Activated naive CD4-positive, alpha-beta T cell treated with anti-CD3 and anti-CD28 coated beads, Interleukin-2, amount 10 ng/mL, durations not matched to agents 7 days and 5 days (primary cell): ENCODE results near the gene RBBP9.
"Not testable (repeated sequence)": the region's sequence is repeated elsewhere in the genome, so short reads cannot be mapped to it uniquely, and the experiment has no call there.

Experiments used
- CTCF ChIA-PET: fragments of 350-600 bp; sonication (Branson Sonifier 250); formaldehyde crosslinking; loops from one replicate; lab custom pipeline; 2021; ENCODE audit warnings: antibody characterized with exemption; lab: Charles Lee
- DNase-seq: peaks from one replicate; pipeline ENCODE4 v3.0.0-alpha.2; 2020
- H3K27ac Mint-ChIP-seq: one replicate; pipeline ENCODE4 v1.8.0; 2021; ENCODE audit warnings: mild to moderate bottlenecking, moderate library complexity, mixed read lengths
- H3K27me3 Mint-ChIP-seq: one replicate; pipeline ENCODE4 v1.8.0; 2021; ENCODE audit warnings: mild to moderate bottlenecking, mixed read lengths
- H3K36me3 Mint-ChIP-seq: one replicate; pipeline ENCODE4 v1.8.0; 2021; ENCODE audit warnings: mixed read lengths
- H3K4me1 Mint-ChIP-seq: one replicate; pipeline ENCODE4 v1.8.0; 2021; ENCODE audit warnings: mixed read lengths
- H3K4me3 Mint-ChIP-seq: one replicate; pipeline ENCODE4 v1.8.0; 2021; ENCODE audit warnings: mild to moderate bottlenecking, moderate library complexity, mixed read lengths
- H3K9me3 Mint-ChIP-seq: one replicate; pipeline ENCODE4 v1.8.0; 2021; ENCODE audit warnings: mixed read lengths

Gene RBBP9

DNA sequence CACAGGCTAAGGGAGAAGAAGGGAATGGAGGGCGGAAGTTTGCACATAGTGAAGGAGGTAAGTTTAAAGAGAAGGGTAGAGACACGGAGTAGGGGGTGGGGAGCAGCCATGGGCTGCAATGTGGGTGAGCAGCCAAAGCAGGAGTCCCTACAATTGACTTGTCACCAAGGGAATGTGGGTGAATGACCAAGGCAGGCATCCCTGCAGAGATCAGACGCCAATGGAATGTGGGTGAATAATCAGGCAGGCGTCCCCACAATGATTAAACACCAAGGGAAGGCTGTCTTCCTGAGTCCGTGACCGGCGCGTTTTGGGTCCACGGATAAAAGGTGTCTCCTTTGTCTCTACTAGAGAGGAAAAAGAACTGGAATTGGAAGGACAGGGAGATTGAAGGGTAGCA is 25.0 kb upstream of the RBBP9 start:
- H3K9me3 Mint-ChIP-seq, H3K27me3 Mint-ChIP-seq, H3K27ac Mint-ChIP-seq, CTCF ChIA-PET, H3K4me1 Mint-ChIP-seq, DNase-seq, H3K4me3 Mint-ChIP-seq: not testable (repeated sequence)
- peaks cover 20% of the 10 kb centered on the region for H3K36me3 Mint-ChIP-seq

- Mint-ChIP-seq H3K4me1 (peaks cover 21% of the 10 kb centered on the region), H3K9me3 (no peaks in the 10 kb centered on the region), H3K36me3 (peaks cover 23% of the 10 kb centered on the region), H3K27ac (no peak overlapping the region), H3K27me3 (no peaks in the 10 kb centered on the region), H3K4me3 (no peak overlapping the region)
- CTCF ChIA-PET, result no interaction called here
- DNase-seq, result no peak
These were observed 18.9 kb upstream of the RBBP9 start for GRCh38 chr20:18515973-18516372.

DNA sequence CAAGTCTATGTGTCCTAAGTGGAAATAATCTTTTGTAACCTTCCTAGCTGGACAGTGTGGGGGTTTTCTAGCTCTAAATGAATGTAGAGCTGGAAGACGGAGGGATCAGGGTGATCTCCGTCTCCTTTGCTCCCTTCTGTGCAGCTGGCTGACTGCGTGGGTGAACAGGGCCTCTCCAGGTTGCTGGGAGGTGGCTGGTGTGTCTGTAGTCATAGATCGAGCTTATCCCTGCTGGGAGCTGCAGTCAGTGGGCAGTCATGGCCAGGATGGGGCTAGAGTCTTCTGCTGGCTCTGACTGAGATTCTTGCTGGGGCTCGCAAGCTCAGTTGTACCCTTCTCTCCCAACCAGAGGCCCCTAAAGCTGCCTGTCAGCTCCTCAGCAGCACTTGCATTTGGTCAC is 17.1 kb upstream of the RBBP9 start:
- no peak overlapping the region for H3K4me3 Mint-ChIP-seq
- H3K36me3 Mint-ChIP-seq, result peaks cover 38% of the 10 kb centered on the region
- DNase-seq, result no peak
- no peaks in the 10 kb centered on the region for H3K27me3 Mint-ChIP-seq
- no peaks in the 10 kb centered on the region for H3K9me3 Mint-ChIP-seq
- no peak overlapping the region for H3K27ac Mint-ChIP-seq
- CTCF ChIA-PET, result interaction anchor here (1.1 kb wide), 1 partner anchor 56 kb away, joined by 3 read pairs; no protein-coding TSS in a partner anchor
- peaks cover 40% of the 10 kb centered on the region for H3K4me1 Mint-ChIP-seq

- Mint-ChIP-seq H3K36me3 (peaks cover 43% of the 10 kb centered on the region), H3K27ac (no peak overlapping the region), H3K9me3 (no peaks in the 10 kb centered on the region), H3K27me3 (no peaks in the 10 kb centered on the region), H3K4me1 (peaks cover 48% of the 10 kb centered on the region), H3K4me3 (no peak overlapping the region)
- CTCF ChIA-PET, result interaction anchor here (0.7 kb wide), 1 partner anchor 35 kb away, joined by 3 read pairs; no protein-coding TSS in a partner anchor
- no peak for DNase-seq
These were observed 16.2 kb upstream of the RBBP9 start for GRCh38 chr20:18513208-18513607.

GRCh38 chr20:18511571-18511970 is 14.5 kb upstream of the RBBP9 start:
- no peak overlapping the region for H3K27ac Mint-ChIP-seq
- no peaks in the 10 kb centered on the region for H3K27me3 Mint-ChIP-seq
- DNase-seq, result no peak
- no peak overlapping the region for H3K4me3 Mint-ChIP-seq
- peaks cover 60% of the 10 kb centered on the region for H3K4me1 Mint-ChIP-seq
- H3K9me3 Mint-ChIP-seq, result no peaks in the 10 kb centered on the region
- peaks cover 46% of the 10 kb centered on the region for H3K36me3 Mint-ChIP-seq
- CTCF ChIA-PET, result no interaction called here

DNA sequence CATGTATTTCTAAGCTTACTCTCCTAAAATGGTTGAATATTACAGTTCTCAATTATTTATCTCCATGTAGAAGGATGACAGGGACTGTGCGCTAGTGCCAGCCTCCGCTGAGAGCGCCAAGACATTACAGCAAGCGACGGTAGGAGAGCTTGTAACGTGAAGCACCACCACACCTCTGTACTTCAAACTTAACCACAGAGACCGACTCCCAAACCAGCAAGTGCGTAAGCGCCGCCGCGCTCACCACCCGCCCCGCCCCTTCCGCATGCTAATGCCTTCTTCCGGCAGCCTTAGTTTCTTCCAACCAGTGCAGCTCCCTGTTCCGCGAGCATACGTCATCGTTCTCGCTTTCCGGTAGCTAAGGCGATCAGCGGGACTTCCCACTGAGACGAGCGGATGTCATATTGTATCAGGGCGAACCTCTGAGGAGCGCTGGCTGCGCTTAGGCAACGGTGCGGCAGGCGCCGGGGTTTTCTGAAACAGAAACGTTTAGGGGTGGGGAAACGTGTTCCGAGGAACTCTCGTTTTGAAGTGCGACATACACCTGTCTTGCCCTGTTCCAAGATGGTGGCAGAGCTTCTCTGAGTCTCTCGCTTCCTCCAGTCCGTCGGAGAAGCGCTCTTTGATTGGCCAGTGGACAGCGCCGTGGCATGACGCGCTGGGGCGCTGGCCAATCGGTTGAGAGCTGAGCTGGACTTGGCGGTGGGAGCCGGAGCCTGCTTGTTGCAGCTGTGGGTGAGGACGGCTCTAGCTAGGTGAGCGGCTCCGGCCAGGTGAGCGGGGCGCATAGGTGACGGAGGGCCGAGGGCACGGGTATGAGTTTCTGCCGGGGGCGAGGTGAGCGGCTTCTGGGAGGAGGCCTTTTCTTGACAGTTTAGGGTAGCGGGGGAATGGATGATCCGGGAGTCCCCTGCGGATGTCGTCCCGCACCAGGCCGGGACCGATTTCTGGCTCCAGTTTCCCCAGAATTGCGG is 10.5 kb upstream of the RBBP9 start, which contains the start of gene SEC23B:
SEC23B (plus strand) TSS at position 723 of the 974 bp plus-strand sequence. CDS start 2,896 bp downstream, outside the sequence.
- CTCF ChIA-PET, result interaction anchor here (3.5 kb wide), 1 partner anchor 11 kb away, joined by 17 read pairs; the partner anchor contains the start of gene RBBP9
- Mint-ChIP-seq H3K27ac (peak within 1 kb of the TSS; percentile 100), H3K4me1 (peaks cover 59% of the 10 kb centered on the region), H3K36me3 (peaks cover 34% of the 10 kb centered on the region), H3K4me3 (peak within 1 kb of the TSS; percentile 99), H3K27me3 (peaks cover 11% of the 10 kb centered on the region), H3K9me3 (no peaks in the 10 kb centered on the region)
- DNase-seq, result peak; percentile 98

GRCh38 chr20:18506744-18507143 is 9.7 kb upstream of the RBBP9 start:
- CTCF ChIA-PET, result interaction anchor here (3.5 kb wide), 1 partner anchor 10 kb away, joined by 17 read pairs; the partner anchor contains the start of gene RBBP9
- peak overlapping the region; percentile 99 for H3K4me3 Mint-ChIP-seq
- H3K36me3 Mint-ChIP-seq, result peaks cover 31% of the 10 kb centered on the region
- H3K27ac Mint-ChIP-seq, result peak overlapping the region; percentile 100
- H3K27me3 Mint-ChIP-seq, result peaks cover 15% of the 10 kb centered on the region
- peaks cover 55% of the 10 kb centered on the region for H3K4me1 Mint-ChIP-seq
- DNase-seq, result peak; percentile 36
- H3K9me3 Mint-ChIP-seq, result no peaks in the 10 kb centered on the region

- Mint-ChIP-seq H3K36me3 (peaks cover 10% of the 10 kb centered on the region), H3K9me3 (no peaks in the 10 kb centered on the region), H3K4me1 (peaks cover 37% of the 10 kb centered on the region), H3K27me3 (peaks cover 15% of the 10 kb centered on the region), H3K27ac (no peak overlapping the region), H3K4me3 (no peak overlapping the region)
- CTCF ChIA-PET, result no interaction called here
- no peak for DNase-seq
These were observed 7.5 kb upstream of the RBBP9 start for GRCh38 chr20:18504479-18505060.

DNA sequence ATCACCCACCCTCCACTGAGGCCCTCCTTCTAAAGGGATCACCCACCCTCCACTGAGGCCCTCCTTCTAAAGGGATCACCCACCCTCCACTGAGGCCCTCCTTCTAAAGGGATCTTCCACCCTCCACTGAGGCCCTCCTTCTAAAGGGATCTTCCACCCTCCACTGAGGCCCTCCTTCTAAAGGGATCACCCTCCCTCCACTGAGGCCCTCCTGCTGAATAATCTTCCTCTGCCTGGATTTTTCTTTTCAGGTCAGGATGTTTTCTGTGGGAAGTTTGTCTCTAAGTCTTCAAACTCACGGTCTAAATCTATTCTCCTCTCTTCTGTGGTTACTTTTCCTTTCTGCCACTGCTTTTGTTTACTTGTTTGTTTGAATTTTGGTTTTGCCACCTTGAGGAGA is 4.6 kb upstream of the RBBP9 start:
- H3K9me3 Mint-ChIP-seq, H3K4me3 Mint-ChIP-seq, CTCF ChIA-PET, H3K36me3 Mint-ChIP-seq, H3K27ac Mint-ChIP-seq, DNase-seq: not testable (repeated sequence)
- Mint-ChIP-seq H3K27me3 (peaks cover 15% of the 10 kb centered on the region), H3K4me1 (peaks cover 22% of the 10 kb centered on the region)

- CTCF ChIA-PET, result interaction anchor here (1.7 to 3.1 kb wide), 2 partner anchors 9 to 30 kb away, joined by 3 to 17 read pairs; partner anchors contain the start of genes DZANK1, POLR3F and SEC23B
- DNase-seq, result no peak
- Mint-ChIP-seq H3K9me3 (no peaks in the 10 kb centered on the region), H3K27me3 (peaks cover 4% of the 10 kb centered on the region), H3K36me3 (peaks cover 10% of the 10 kb centered on the region), H3K4me3 (peak overlapping the region; percentile 96), H3K27ac (peak overlapping the region; percentile 84), H3K4me1 (peaks cover 24% of the 10 kb centered on the region)
These were observed 578 bp upstream of the RBBP9 start for GRCh38 chr20:18497603-18498002.

DNA sequence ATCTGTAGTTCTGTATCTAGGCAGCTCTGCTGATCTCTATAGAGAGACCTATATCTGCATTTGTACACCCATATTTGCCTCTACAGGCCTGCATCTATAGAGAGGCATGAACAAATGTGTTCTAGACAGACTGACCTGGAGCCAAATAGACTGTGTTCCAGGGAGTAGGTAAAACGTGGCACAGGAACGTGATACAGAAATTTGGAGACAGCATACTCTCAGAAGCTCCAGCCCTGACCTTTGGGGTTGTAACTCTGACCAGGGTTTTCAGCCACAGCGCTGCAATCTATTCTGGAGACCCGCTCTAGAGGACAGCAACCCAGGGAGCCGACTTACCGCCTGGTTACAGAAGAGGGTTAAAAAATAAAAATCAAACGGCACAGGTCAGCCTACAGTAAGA is 983 bp downstream of the RBBP9 start:
- Mint-ChIP-seq H3K36me3 (peaks cover 14% of the 10 kb centered on the region), H3K27me3 (no peaks in the 10 kb centered on the region), H3K9me3 (no peaks in the 10 kb centered on the region), H3K4me1 (peaks cover 24% of the 10 kb centered on the region), H3K27ac (no peak overlapping the region), H3K4me3 (peak overlapping the region; percentile 96)
- no peak for DNase-seq
- CTCF ChIA-PET, result interaction anchor here (1.6 to 3.1 kb wide), 2 partner anchors 11 to 13 kb away, joined by 6 to 17 read pairs; partner anchors contain the start of gene SEC23B

- CTCF ChIA-PET, result no interaction called here
- H3K27ac Mint-ChIP-seq, result no peak overlapping the region
- peaks cover 47% of the 10 kb centered on the region for H3K36me3 Mint-ChIP-seq
- no peak overlapping the region for H3K4me3 Mint-ChIP-seq
- DNase-seq, result no peak
- H3K9me3 Mint-ChIP-seq, result no peaks in the 10 kb centered on the region
- no peaks in the 10 kb centered on the region for H3K27me3 Mint-ChIP-seq
- H3K4me1 Mint-ChIP-seq, result no peaks in the 10 kb centered on the region
These were observed 8.7 kb downstream of the RBBP9 start for GRCh38 chr20:18488301-18488700.

DNA sequence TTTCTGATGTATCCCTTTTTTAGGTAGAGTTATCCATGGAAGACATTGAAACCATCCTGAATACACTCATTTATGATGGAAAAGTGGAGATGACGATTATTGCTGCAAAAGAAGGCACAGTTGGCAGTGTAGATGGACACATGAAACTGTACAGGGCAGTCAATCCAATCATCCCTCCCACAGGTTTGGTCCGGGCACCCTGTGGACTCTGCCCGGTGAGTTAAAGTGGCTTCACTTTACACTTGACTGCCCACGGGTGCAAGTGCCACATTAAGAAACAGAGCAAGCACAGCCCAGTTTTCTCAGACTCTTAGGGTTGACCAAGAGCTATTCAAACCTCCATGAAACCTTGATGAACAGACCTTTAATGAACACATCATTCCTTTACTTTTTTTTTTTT is 15.4 kb downstream of the RBBP9 start:
- Mint-ChIP-seq H3K27ac (peak overlapping the region; percentile 55), H3K4me1 (no peaks in the 10 kb centered on the region), H3K4me3 (no peak overlapping the region), H3K36me3 (peaks cover 45% of the 10 kb centered on the region), H3K9me3 (no peaks in the 10 kb centered on the region), H3K27me3 (no peaks in the 10 kb centered on the region)
- DNase-seq, result no peak
- CTCF ChIA-PET, result no interaction called here

DNA sequence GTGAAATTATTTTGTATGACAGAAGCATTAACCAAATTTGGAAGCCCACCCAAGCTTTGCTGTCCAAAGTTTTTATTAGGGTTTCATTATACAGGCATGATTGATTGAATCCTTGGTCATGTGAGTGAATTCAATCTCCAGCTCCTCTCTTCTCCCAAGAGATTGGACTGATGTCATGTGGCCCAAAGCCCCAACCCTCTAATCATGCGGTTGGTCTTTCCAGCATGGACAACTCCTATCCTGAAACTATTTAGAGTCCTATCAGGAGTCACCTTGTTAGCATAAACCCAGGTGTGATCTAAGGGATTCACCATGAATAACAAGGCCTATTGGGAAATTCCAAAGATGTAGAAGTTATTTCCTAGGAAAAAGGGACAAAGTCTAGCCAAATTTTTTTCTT is 19.2 kb downstream of the RBBP9 start:
- Mint-ChIP-seq H3K27ac (no peak overlapping the region), H3K27me3 (no peaks in the 10 kb centered on the region), H3K36me3 (peaks cover 36% of the 10 kb centered on the region), H3K9me3 (no peaks in the 10 kb centered on the region), H3K4me1 (no peaks in the 10 kb centered on the region), H3K4me3 (no peak overlapping the region)
- no peak for DNase-seq
- CTCF ChIA-PET, result interaction anchor here (1.1 kb wide), 1 partner anchor 16 kb away, joined by 4 read pairs; no protein-coding TSS in a partner anchor
